GM18526 (cell line): ENCODE results near the gene LANCL3.

Experiments used
- POLR2A ChIP-seq: IDR thresholded peaks from 3 replicates; pipeline ENCODE4 v1.6.1; 2011; ENCODE audit not compliant: insufficient read length; ENCODE audit errors: extremely low read depth

LANCL3 gene

GRCh38 chrX:37677243-37677642, 105.8 kb downstream of the LANCL3 start:
- TF ChIP-seq POLR2A: no peak

- TF ChIP-seq POLR2A: no peak
Observed at GRCh38 chrX:37677765-37678164, 106.3 kb downstream of the LANCL3 start.

GRCh38 chrX:37678574-37678973, 107.1 kb downstream of the LANCL3 start:
- no peak for TF ChIP-seq POLR2A

- no peak for TF ChIP-seq POLR2A
Observed at GRCh38 chrX:37679230-37679629, 107.8 kb downstream of the LANCL3 start.

GRCh38 chrX:37679888-37680287, 108.4 kb downstream of the LANCL3 start:
- no peak for TF ChIP-seq POLR2A

- no peak for TF ChIP-seq POLR2A
Observed at GRCh38 chrX:37684426-37684825, 113.0 kb downstream of the LANCL3 start.

- TF ChIP-seq POLR2A: no peak
Observed at GRCh38 chrX:37684973-37685372, 113.5 kb downstream of the LANCL3 start.

GRCh38 chrX:37685381-37686359, 114.2 kb downstream of the LANCL3 start, which contains the start of gene XK:
XK (plus strand) TSS chrX:37685791; CDS start chrX:37685962, 171 bp downstream.
- TF ChIP-seq POLR2A: no peak

- TF ChIP-seq POLR2A: no peak
Observed at GRCh38 chrX:37686369-37686995, 115.0 kb downstream of the LANCL3 start.

- no peak for TF ChIP-seq POLR2A
Observed at GRCh38 chrX:37686996-37687395, 115.5 kb downstream of the LANCL3 start.

GRCh38 chrX:37690119-37690518, 118.7 kb downstream of the LANCL3 start:
- TF ChIP-seq POLR2A: no peak

- no peak for TF ChIP-seq POLR2A
Observed at GRCh38 chrX:37692918-37693317, 121.5 kb downstream of the LANCL3 start.

- TF ChIP-seq POLR2A: no peak
Observed at GRCh38 chrX:37697169-37697760, 125.8 kb downstream of the LANCL3 start.

GRCh38 chrX:37701588-37701987, 130.1 kb downstream of the LANCL3 start:
- no peak for TF ChIP-seq POLR2A

- TF ChIP-seq POLR2A: no peak
Observed at GRCh38 chrX:37711991-37712390, 140.5 kb downstream of the LANCL3 start.

GRCh38 chrX:37712458-37712857, 141.0 kb downstream of the LANCL3 start:
- no peak for TF ChIP-seq POLR2A
